DMS79 treated with DMSO at 0.1 percent for 48 hours (cell line): ENCODE measurements around the gene MIPEP.

ENCODE experiments used
- DNase-seq: peaks from one replicate; lab custom pipeline; 2025; lab: John Stamatoyannopoulos, UW

MIPEP gene

GRCh38 chr13:23680845-23681669 lies 208.1 kb downstream of the MIPEP start:
- no peak for DNase-seq
